H9 (cell line): ENCODE data around the gene MROH2A. TPM values are rescaled to one million over a fixed set of nuclear protein-coding genes. Genes with fewer than 3 reads are reported as not detected.

Source experiments
- DNase-seq: peaks from one replicate; pipeline ENCODE4 v3.0.0-alpha.2; 2017
- H2AFZ ChIP-seq: one replicate; pipeline ENCODE4 v1.6.1; 2013; ENCODE audit warnings: mild to moderate bottlenecking, low read length, control low read depth, moderate library complexity
- H2AK5ac ChIP-seq: 2 replicates; pipeline ENCODE4 v1.6.1; 2013; ENCODE audit warnings: low read length, control low read depth, mixed read lengths; ENCODE audit not compliant: insufficient read length
- H2BK120ac ChIP-seq: one replicate; pipeline ENCODE4 v1.6.1; 2013; ENCODE audit warnings: low read depth, mild to moderate bottlenecking, low read length, control low read depth, inconsistent platforms; ENCODE audit not compliant: poor library complexity, severe bottlenecking
- H2BK12ac ChIP-seq: 2 replicates; pipeline ENCODE4 v1.6.1; 2013; ENCODE audit warnings: low read length, control low read depth, mixed read lengths, low read depth; ENCODE audit not compliant: insufficient read length
- H2BK15ac ChIP-seq: 2 replicates; pipeline ENCODE4 v1.6.1; 2013; ENCODE audit warnings: low read depth, low read length, control low read depth
- H2BK20ac ChIP-seq: one replicate; pipeline ENCODE4 v1.6.1; 2013; ENCODE audit warnings: low read depth, mild to moderate bottlenecking, low read length, control low read depth, inconsistent platforms; ENCODE audit not compliant: poor library complexity, severe bottlenecking
- H2BK5ac ChIP-seq: 2 replicates; pipeline ENCODE4 v1.6.1; 2013; ENCODE audit warnings: low read length, control low read depth, mixed read lengths; ENCODE audit not compliant: insufficient read length
- H3K14ac ChIP-seq: 2 replicates; pipeline ENCODE4 v1.6.1; 2013; ENCODE audit warnings: low read length, control low read depth; ENCODE audit not compliant: insufficient read depth
- H3K18ac ChIP-seq: 2 replicates; pipeline ENCODE4 v1.6.1; 2013; ENCODE audit warnings: low read depth, mild to moderate bottlenecking, mixed read lengths, low read length, control low read depth; ENCODE audit not compliant: insufficient read length
- H3K23ac ChIP-seq: 2 replicates; pipeline ENCODE4 v1.6.1; 2013; ENCODE audit warnings: low read length, control low read depth, mixed read lengths, low read depth; ENCODE audit not compliant: insufficient read length
- H3K23me2 ChIP-seq: 2 replicates; pipeline ENCODE4 v1.6.1; 2013; ENCODE audit warnings: low read depth, mild to moderate bottlenecking, mixed read lengths, low read length, control low read depth; ENCODE audit not compliant: insufficient read length, poor library complexity, severe bottlenecking
- H3K27ac ChIP-seq: 2 replicates; pipeline ENCODE4 v1.5.1; 2013; ENCODE audit warnings: low read length, control low read depth, mixed read lengths, low read depth; ENCODE audit not compliant: insufficient read length
- H3K27me3 ChIP-seq: 2 replicates; pipeline ENCODE4 v1.6.1; 2013; ENCODE audit warnings: low read length, control low read depth, inconsistent platforms; ENCODE audit not compliant: insufficient read depth
- H3K4ac ChIP-seq: 2 replicates; pipeline ENCODE4 v1.6.1; 2013; ENCODE audit warnings: low read depth, mild to moderate bottlenecking, control low read depth, inconsistent platforms, low read length, moderate library complexity
- H3K4me1 ChIP-seq: 2 replicates; pipeline ENCODE4 v1.6.1; 2013; ENCODE audit warnings: low read length, control low read depth, inconsistent platforms; ENCODE audit not compliant: insufficient read depth
- H3K4me2 ChIP-seq: 2 replicates; pipeline ENCODE4 v1.6.1; 2013; ENCODE audit warnings: low read length, control low read depth, mixed read lengths; ENCODE audit not compliant: insufficient read length, insufficient read depth
- H3K56ac ChIP-seq: 2 replicates; pipeline ENCODE4 v1.6.1; 2013; ENCODE audit warnings: low read depth, mild to moderate bottlenecking, mixed read lengths, low read length, control low read depth; ENCODE audit not compliant: insufficient read length
- H3K79me1 ChIP-seq: 2 replicates; pipeline ENCODE4 v1.6.1; 2013; ENCODE audit warnings: low read depth, mild to moderate bottlenecking, moderate library complexity, low read length, control low read depth, inconsistent platforms; ENCODE audit not compliant: insufficient read depth, poor library complexity, severe bottlenecking
- H3K79me2 ChIP-seq: 2 replicates; pipeline ENCODE4 v1.6.1; 2013; ENCODE audit warnings: low read length, control low read depth, inconsistent platforms; ENCODE audit not compliant: insufficient read depth
- H3K9ac ChIP-seq: 2 replicates; pipeline ENCODE4 v1.6.1; 2013; ENCODE audit warnings: low read length, control low read depth, mixed read lengths; ENCODE audit not compliant: insufficient read length; ENCODE audit errors: extremely low read depth
- H3K9me3 ChIP-seq: one replicate; pipeline ENCODE4 v1.6.1; 2013; ENCODE audit warnings: low read depth, low read length, inconsistent platforms; ENCODE audit not compliant: control insufficient read depth
- H3T11ph ChIP-seq: one replicate; pipeline ENCODE4 v1.6.1; 2013; ENCODE audit warnings: mild to moderate bottlenecking, low read length, control low read depth, inconsistent platforms
- H4K20me1 ChIP-seq: one replicate; pipeline ENCODE4 v1.6.1; 2013; ENCODE audit not compliant: control insufficient read depth, insufficient read length, insufficient read depth
- H4K5ac ChIP-seq: 2 replicates; pipeline ENCODE4 v1.6.1; 2013; ENCODE audit warnings: low read depth, mild to moderate bottlenecking, mixed read lengths, low read length, control low read depth; ENCODE audit not compliant: insufficient read length
- H4K8ac ChIP-seq: replicated peaks from 2 replicates; pipeline ENCODE4 v1.6.1; 2013; ENCODE audit warnings: low read length, control low read depth, mixed read lengths, low read depth; ENCODE audit not compliant: insufficient read length
- H4K91ac ChIP-seq: 2 replicates; pipeline ENCODE4 v1.6.1; 2013; ENCODE audit warnings: low read depth, mild to moderate bottlenecking, moderate library complexity, mixed read lengths, low read length, control low read depth; ENCODE audit not compliant: insufficient read length
- H3K27ac Mint-ChIP-seq, 3 experiments: 2 replicates in 2 of 3; 3 replicates in 1 of 3; pipeline ENCODE4 v1.8.0; 2020 to 2021; ENCODE audit warnings: mixed read lengths in 3 of 3, mild to moderate bottlenecking in 1 of 3, moderate library complexity in 1 of 3
- H3K27me3 Mint-ChIP-seq: 2 replicates; pipeline ENCODE4 v1.8.0; 2021; ENCODE audit warnings: low read depth, mild to moderate bottlenecking, moderate library complexity, mixed read lengths
- H3K36me3 Mint-ChIP-seq, 3 experiments: 2 replicates in 2 of 3; 3 replicates in 1 of 3; pipeline ENCODE4 v1.8.0; 2020 to 2021; ENCODE audit warnings: low read depth in 3 of 3, mixed read lengths in 3 of 3; ENCODE audit not compliant: insufficient read depth in 1 of 3
- H3K4me1 Mint-ChIP-seq, 2 experiments: 2 replicates each; pipeline ENCODE4 v1.8.0; 2020; ENCODE audit warnings: mixed read lengths in 2 of 2
- H3K4me3 Mint-ChIP-seq, 2 experiments: 2 replicates in 1 of 2; 3 replicates in 1 of 2; pipeline ENCODE4 v1.8.0; 2020 to 2021; ENCODE audit warnings: mild to moderate bottlenecking in 2 of 2, mixed read lengths in 2 of 2, moderate library complexity in 1 of 2
- H3K9me3 Mint-ChIP-seq, 2 experiments: 2 replicates in 1 of 2; 3 replicates in 1 of 2; pipeline ENCODE4 v1.8.0; 2020; ENCODE audit warnings: mild to moderate bottlenecking in 2 of 2, mixed read lengths in 2 of 2, moderate library complexity in 1 of 2
- WGBS: extraction: QIAGEN DNeasy Blood & Tissue Kit; methylation state at CpG from one replicate; pipeline ENCODE4 v1.1.7; 2013; ENCODE audit warnings: missing lambda C conversion rate, low lambda C conversion rate, mixed read lengths; ENCODE audit not compliant: insufficient read length; ENCODE audit errors: extremely low coverage; 5-methylcytosine and 5-hydroxymethylcytosine counted together
- total RNA-seq: library from RNA; stranded (reverse); gene quantifications from 2 replicates; pipeline ENCODE4 v1.2.1, GENCODE V29; 2021
- TF ChIP-seq, protein P1 (sequence below): fragments of 200-600 bp; sonication (generic); conservative IDR thresholded peaks from 3 replicates; pipeline ENCODE4 v1.8.0; 2021; ENCODE audit warnings: antibody characterized with exemption, mild to moderate bottlenecking

Gene MROH2A
- total RNA-seq, 1 experiment from 2014 or later: not detected

DNA sequence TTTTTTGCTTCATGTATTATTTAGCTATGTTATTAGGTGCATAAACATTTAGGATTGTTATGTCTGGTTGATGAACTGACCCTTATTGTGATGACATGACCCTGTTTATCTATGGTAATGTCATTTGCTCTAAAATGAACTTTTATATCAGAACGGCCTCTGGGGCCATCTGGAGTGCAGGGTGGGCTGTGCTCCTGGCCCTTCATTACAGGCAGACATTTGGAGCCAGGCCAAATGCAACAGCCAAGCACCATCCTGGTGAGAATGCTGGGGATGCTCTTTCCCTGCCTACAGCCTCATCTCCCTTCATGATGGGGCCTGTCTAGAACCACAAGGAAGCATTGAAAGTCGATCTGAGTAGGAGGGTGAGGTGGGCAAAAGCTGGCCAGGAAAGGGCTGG, 38.2 kb downstream of the MROH2A start:
- Histone ChIP-seq H3K9me3 (no peaks in the 10 kb centered on the region), H3K4ac (no peak overlapping the region), H2AK5ac (no peak overlapping the region), H3K4me1 (no peaks in the 10 kb centered on the region), H3K79me2 (no peaks in the 10 kb centered on the region), H3K27me3 (no peaks in the 10 kb centered on the region), H2BK12ac (no peak overlapping the region), H2BK5ac (no peak overlapping the region), H3K56ac (no peak overlapping the region), H3K23ac (no peak overlapping the region), H4K91ac (no peak overlapping the region), H4K5ac (no peak overlapping the region), H3K14ac (no peak overlapping the region), H2BK20ac (no peak overlapping the region), H3K23me2 (no peaks in the 10 kb centered on the region), H3K27ac (no peak overlapping the region), H3K9ac (no peak overlapping the region), H2AFZ (no peak overlapping the region), H3K18ac (no peak overlapping the region), H2BK120ac (no peak overlapping the region), H4K8ac (no peak overlapping the region), H3K4me2 (no peak overlapping the region), H2BK15ac (no peak overlapping the region), H3K79me1 (no peaks in the 10 kb centered on the region), H4K20me1 (no peaks in the 10 kb centered on the region), H3T11ph (no peak overlapping the region)
- TF ChIP-seq, protein P1, sequence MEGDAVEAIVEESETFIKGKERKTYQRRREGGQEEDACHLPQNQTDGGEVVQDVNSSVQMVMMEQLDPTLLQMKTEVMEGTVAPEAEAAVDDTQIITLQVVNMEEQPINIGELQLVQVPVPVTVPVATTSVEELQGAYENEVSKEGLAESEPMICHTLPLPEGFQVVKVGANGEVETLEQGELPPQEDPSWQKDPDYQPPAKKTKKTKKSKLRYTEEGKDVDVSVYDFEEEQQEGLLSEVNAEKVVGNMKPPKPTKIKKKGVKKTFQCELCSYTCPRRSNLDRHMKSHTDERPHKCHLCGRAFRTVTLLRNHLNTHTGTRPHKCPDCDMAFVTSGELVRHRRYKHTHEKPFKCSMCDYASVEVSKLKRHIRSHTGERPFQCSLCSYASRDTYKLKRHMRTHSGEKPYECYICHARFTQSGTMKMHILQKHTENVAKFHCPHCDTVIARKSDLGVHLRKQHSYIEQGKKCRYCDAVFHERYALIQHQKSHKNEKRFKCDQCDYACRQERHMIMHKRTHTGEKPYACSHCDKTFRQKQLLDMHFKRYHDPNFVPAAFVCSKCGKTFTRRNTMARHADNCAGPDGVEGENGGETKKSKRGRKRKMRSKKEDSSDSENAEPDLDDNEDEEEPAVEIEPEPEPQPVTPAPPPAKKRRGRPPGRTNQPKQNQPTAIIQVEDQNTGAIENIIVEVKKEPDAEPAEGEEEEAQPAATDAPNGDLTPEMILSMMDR: no peak
- Mint-ChIP-seq H3K36me3 (no peaks in the 10 kb centered on the region), H3K9me3 (no peaks in the 10 kb centered on the region; a peak in 1 of 5 replicates), H3K4me3 (no peak overlapping the region), H3K27me3 (peaks cover 7% of the 10 kb centered on the region), H3K4me1 (no peaks in the 10 kb centered on the region), H3K27ac (no peak overlapping the region)
- no CpG with 5 or more reads among the region's 2 CpGs for WGBS
- no peak for DNase-seq
